HepG2 (cell line): ENCODE measurements around the gene DCPS. TPM values are rescaled to one million over a fixed set of nuclear protein-coding genes. Genes with fewer than 3 reads are reported as not detected.

Experiments
- BCL3 ChIP-seq: sonication (generic); formaldehyde crosslinking; IDR thresholded peaks from 2 replicates; pipeline ENCODE4 v1.5.1; 2020; ENCODE audit warnings: mild to moderate bottlenecking, missing genetic modification reagents, moderate library complexity
- CCDC6 ChIP-seq: sonication (generic); formaldehyde crosslinking; IDR thresholded peaks from 2 replicates; pipeline ENCODE4 v1.8.1; 2022; ENCODE audit warnings: mild to moderate bottlenecking, missing genetic modification reagents, moderate library complexity
- GZF1 ChIP-seq: sonication (generic); formaldehyde crosslinking; IDR thresholded peaks from 2 replicates; pipeline ENCODE4 v1.5.1; 2020; ENCODE audit warnings: mild to moderate bottlenecking, missing genetic modification reagents
- HNRNPK ChIP-seq: fragments of 200-400 bp; formaldehyde crosslinking; IDR thresholded peaks from 2 replicates; pipeline ENCODE4 v1.6.1; 2018; ENCODE audit warnings: low read length, low read depth, moderate library complexity, mild to moderate bottlenecking; ENCODE audit not compliant: poor library complexity, severe bottlenecking
- JUND ChIP-seq: sonication (generic); formaldehyde crosslinking; IDR thresholded peaks from 2 replicates; pipeline ENCODE4 v1.8.0; 2022; ENCODE audit warnings: mild to moderate bottlenecking, missing genetic modification reagents
- NFAT5 ChIP-seq: sonication (generic); formaldehyde crosslinking; IDR thresholded peaks from 2 replicates; pipeline ENCODE4 v1.4.0; 2020; ENCODE audit warnings: missing genetic modification reagents
- RCOR2 ChIP-seq: IDR thresholded peaks from 2 replicates; pipeline ENCODE4 v1.6.1; 2016; ENCODE audit warnings: missing biosample characterization, missing genetic modification reagents
- SALL1 ChIP-seq: sonication (generic); formaldehyde crosslinking; IDR thresholded peaks from 2 replicates; pipeline ENCODE4 v1.8.0; 2022; ENCODE audit warnings: mild to moderate bottlenecking, missing genetic modification reagents
- TAF15 ChIP-seq: fragments of 200-400 bp; formaldehyde crosslinking; IDR thresholded peaks from one replicate; pipeline ENCODE4 v1.6.1; 2018; ENCODE audit warnings: mild to moderate bottlenecking, low read depth, low read length; ENCODE audit not compliant: poor library complexity, severe bottlenecking
- ZBTB3 ChIP-seq: sonication (generic); formaldehyde crosslinking; IDR thresholded peaks from 2 replicates; pipeline ENCODE4 v1.4.0; 2020; ENCODE audit warnings: low read depth, mild to moderate bottlenecking, moderate library complexity, missing genetic modification reagents, borderline replicate concordance
- ZFP91 ChIP-seq: sonication (generic); formaldehyde crosslinking; IDR thresholded peaks from 2 replicates; pipeline ENCODE4 v1.9.0; 2022; ENCODE audit warnings: missing genetic modification reagents, mild to moderate bottlenecking, borderline replicate concordance
- ZNF232 ChIP-seq: sonication (generic); formaldehyde crosslinking; IDR thresholded peaks from 2 replicates; pipeline ENCODE4 v1.4.0; 2020; ENCODE audit warnings: missing genetic modification reagents, borderline replicate concordance
- ZNF33B ChIP-seq: sonication (generic); formaldehyde crosslinking; IDR thresholded peaks from 2 replicates; pipeline ENCODE4 v1.5.1; 2020; ENCODE audit warnings: mild to moderate bottlenecking, missing genetic modification reagents
- ZNF543 ChIP-seq: sonication (generic); formaldehyde crosslinking; IDR thresholded peaks from 2 replicates; pipeline ENCODE4 v1.4.0; 2020; ENCODE audit warnings: mild to moderate bottlenecking, missing genetic modification reagents
- ZNF75D ChIP-seq: sonication (generic); formaldehyde crosslinking; IDR thresholded peaks from 2 replicates; pipeline ENCODE4 v1.8.1; 2023; ENCODE audit warnings: missing genetic modification reagents, mild to moderate bottlenecking, borderline replicate concordance
- ZNF782 ChIP-seq: sonication (generic); formaldehyde crosslinking; IDR thresholded peaks from 2 replicates; pipeline ENCODE4 v1.4.0; 2020; ENCODE audit warnings: missing genetic modification reagents, mild to moderate bottlenecking, borderline replicate concordance
- ZNF788 ChIP-seq: sonication (generic); formaldehyde crosslinking; IDR thresholded peaks from 2 replicates; pipeline ENCODE4 v1.5.0; 2020; ENCODE audit warnings: mild to moderate bottlenecking, missing genetic modification reagents, borderline replicate concordance
- polyA plus RNA-seq, 8 experiments: library from polyadenylated mRNA; depleted of rRNA in 3 of 8; stranded (reverse) in 7 of 8; unstranded in 1 of 8; fragments of >200 nt; fragmentation: Illumina TruSeq in 4 of 8; extraction: Trizol in 4 of 8; gene quantifications; 2 replicates each; pipeline versions ENCODE4 v1.2.1 to v1.2.3, GENCODE V29; 2011 to 2016; ENCODE audit warnings: low read depth in 4 of 8, missing spikeins in 1 of 8, mixed read lengths in 1 of 8; ENCODE audit not compliant: insufficient read depth in 1 of 8
- total RNA-seq, 5 experiments: library from RNA; depleted of rRNA; stranded (reverse); fragments of >200 nt; fragmentation: Illumina TruSeq; extraction: Trizol; gene quantifications; 2 replicates each; pipeline ENCODE4 v1.2.3, GENCODE V29; 2016; ENCODE audit warnings: low read depth in 1 of 5
- TF ChIP-seq, protein P1 (sequence below): sonication (generic); formaldehyde crosslinking; IDR thresholded peaks from 2 replicates; pipeline ENCODE4 v1.4.0; 2020; ENCODE audit warnings: missing genetic modification reagents

The DCPS gene
- total and polyA plus RNA-seq, 2 of the 13 experiments (the other 11 are each of a cell fraction or from before 2014, with no cell fraction given), result 21.9 to 22.5 TPM

DNA sequence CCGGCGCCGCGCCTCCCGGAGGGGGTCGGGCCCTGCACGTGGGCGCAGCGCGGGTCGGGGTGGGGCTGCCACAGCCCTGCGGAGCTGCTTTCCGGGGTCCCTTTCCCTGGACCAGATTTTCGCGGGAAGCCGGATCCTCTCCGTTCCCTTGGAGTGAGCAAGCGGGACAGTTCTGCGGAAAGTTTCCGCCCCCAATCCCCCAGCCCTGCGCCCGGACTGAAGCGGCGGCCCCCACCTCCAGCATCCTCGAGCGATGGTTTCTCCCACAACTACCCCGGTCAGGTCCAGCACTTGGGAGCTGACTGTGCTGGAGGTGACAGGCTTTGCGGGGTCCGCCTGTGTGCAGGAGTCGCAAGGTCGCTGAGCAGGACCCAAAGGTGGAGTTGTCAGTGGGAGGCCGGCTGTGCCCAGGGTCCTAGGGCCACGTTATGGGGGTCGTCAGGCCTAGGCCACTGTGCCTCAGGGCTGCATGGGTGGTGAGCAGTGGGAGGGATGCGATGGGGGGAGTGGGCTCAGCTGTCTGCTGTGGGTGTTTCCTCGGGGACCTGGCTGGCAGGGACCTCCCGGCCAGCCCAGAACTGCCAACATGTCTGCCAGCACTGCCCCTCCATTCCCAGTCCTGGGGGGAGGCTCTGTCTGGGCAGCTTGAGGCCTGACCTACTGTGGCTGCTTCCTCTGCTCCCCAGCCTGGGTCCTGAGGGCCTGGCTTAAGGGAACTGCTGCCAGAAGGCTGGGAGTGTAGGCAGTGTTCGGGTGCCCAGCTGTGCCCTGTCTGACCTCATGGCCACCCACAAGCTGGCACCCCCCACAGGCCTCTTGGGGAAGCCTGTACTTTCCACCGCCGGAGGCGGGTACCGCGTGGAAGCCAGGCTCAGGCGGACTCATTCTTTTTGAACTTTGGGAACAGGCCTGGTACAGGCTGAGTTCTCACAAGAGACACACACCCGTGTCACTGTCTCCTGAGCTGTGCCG, 52.4 kb downstream of the DCPS start (continued):
- TF ChIP-seq HNRNPK, result no peak
- TF ChIP-seq RCOR2 (CRISPR knock-in tag), result no peak
- TF ChIP-seq TAF15, result no peak
- TF ChIP-seq ZFP91 (CRISPR knock-in tag), result no peak
- no peak; the same call in 1 of the 2 replicates for TF ChIP-seq ZNF543 (CRISPR knock-in tag)
- no peak for TF ChIP-seq NFAT5 (CRISPR knock-in tag)
- TF ChIP-seq ZBTB3 (CRISPR knock-in tag), result no peak
- no peak for TF ChIP-seq JUND (CRISPR knock-in tag)
- TF ChIP-seq, protein P1, sequence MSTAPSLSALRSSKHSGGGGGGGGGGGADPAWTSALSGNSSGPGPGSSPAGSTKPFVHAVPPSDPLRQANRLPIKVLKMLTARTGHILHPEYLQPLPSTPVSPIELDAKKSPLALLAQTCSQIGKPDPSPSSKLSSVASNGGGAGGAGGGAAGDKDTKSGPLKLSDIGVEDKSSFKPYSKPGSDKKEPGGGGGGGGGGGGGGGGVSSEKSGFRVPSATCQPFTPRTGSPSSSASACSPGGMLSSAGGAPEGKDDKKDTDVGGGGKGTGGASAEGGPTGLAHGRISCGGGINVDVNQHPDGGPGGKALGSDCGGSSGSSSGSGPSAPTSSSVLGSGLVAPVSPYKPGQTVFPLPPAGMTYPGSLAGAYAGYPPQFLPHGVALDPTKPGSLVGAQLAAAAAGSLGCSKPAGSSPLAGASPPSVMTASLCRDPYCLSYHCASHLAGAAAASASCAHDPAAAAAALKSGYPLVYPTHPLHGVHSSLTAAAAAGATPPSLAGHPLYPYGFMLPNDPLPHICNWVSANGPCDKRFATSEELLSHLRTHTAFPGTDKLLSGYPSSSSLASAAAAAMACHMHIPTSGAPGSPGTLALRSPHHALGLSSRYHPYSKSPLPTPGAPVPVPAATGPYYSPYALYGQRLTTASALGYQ (CRISPR knock-in tag), result no peak
- TF ChIP-seq BCL3 (CRISPR knock-in tag), result no peak
- 0 out of 2 replicates have a peak, but pooled peaks have one; percentile 17 for TF ChIP-seq ZNF788 (CRISPR knock-in tag)
- 0 out of 2 replicates have a peak, but pooled peaks have one; percentile 37 for TF ChIP-seq SALL1 (CRISPR knock-in tag)
- TF ChIP-seq ZNF75D (CRISPR knock-in tag), result no peak
- TF ChIP-seq CCDC6 (CRISPR knock-in tag), result 0 out of 2 replicates have a peak, but pooled peaks have one; percentile 30
- TF ChIP-seq GZF1 (CRISPR knock-in tag), result no peak
- TF ChIP-seq ZNF232 (CRISPR knock-in tag), result no peak
- no peak for TF ChIP-seq ZNF33B (CRISPR knock-in tag)
- TF ChIP-seq ZNF782, result no peak
